Gastrocnemius medialis (tissue), 4 donors: ENCODE results near the gene RNF214. TPM values are rescaled to one million over a fixed set of nuclear protein-coding genes. Genes with fewer than 3 reads are reported as not detected.
A peak's percentile ranks its signal among the peaks of the same experiment; 100 is the strongest.

Experiments
- ATAC-seq, 2 donors: fragments of 150-250 bp; one replicate each; pipeline ENCODE4 v1.9.1; 2016
- DNase-seq, 2 donors: peaks; one replicate each; pipeline ENCODE4 v3.0.0-alpha.2; 2019
- H3K27ac ChIP-seq, 4 donors: fragments of 200-600 bp; sonication (generic); 1 replicate in 1 of 4; 2 replicates in 3 of 4; pipeline ENCODE4 v1.5.1; 2016 to 2018; ENCODE audit warnings: mild to moderate bottlenecking in 2 of 4, moderate library complexity in 1 of 4
- H3K27me3 ChIP-seq, 3 donors: fragments of 200-600 bp; sonication (generic) in 2 of 3; 1 replicate in 1 of 3; 2 replicates in 2 of 3; pipeline versions ENCODE4 v1.5.1 to v1.6.0; 2016 to 2019; ENCODE audit warnings: mild to moderate bottlenecking in 1 of 3, moderate library complexity in 1 of 3
- H3K36me3 ChIP-seq, 2 donors: fragments of 200-600 bp; sonication (generic) in 1 of 2; one replicate each; pipeline ENCODE4 v1.5.1; 2017 to 2018
- H3K4me1 ChIP-seq, 2 donors: fragments of 200-600 bp; sonication (generic) in 1 of 2; one replicate each; pipeline ENCODE4 v1.5.1; 2016 to 2017; ENCODE audit warnings: mild to moderate bottlenecking in 2 of 2
- H3K4me3 ChIP-seq, 4 donors: fragments of 200-600 bp; sonication (generic) in 3 of 4; 1 replicate in 1 of 4; 2 replicates in 3 of 4; pipeline ENCODE4 v1.5.1; 2016 to 2019; ENCODE audit warnings: mild to moderate bottlenecking in 2 of 4
- H3K9me3 ChIP-seq, 3 donors: fragments of 200-600 bp; sonication (generic) in 2 of 3; 1 replicate in 1 of 3; 2 replicates in 2 of 3; pipeline ENCODE4 v1.5.1; 2016 to 2019
- CTCF ChIP-seq, 5 experiments: fragments of 450-650 bp in 3 of 5; fragments of 200-600 bp in 2 of 5; sonication (generic) in 2 of 5; IDR thresholded peaks in 4 of 5; conservative IDR thresholded peaks in 1 of 5; 1 replicate in 4 of 5; 2 replicates in 1 of 5; pipeline ENCODE4 v1.5.1; 2016 to 2019; ENCODE audit warnings: antibody characterized with exemption in 5 of 5, mild to moderate bottlenecking in 3 of 5, moderate library complexity in 3 of 5
- POLR2A ChIP-seq, 2 donors: fragments of 450-650 bp; IDR thresholded peaks; one replicate each; pipeline ENCODE4 v1.6.1; 2017; ENCODE audit warnings: antibody characterized with exemption in 2 of 2, mild to moderate bottlenecking in 2 of 2, moderate library complexity in 2 of 2
- in situ Hi-C, 4 donors: fragments of 200-750 bp; cut with MboI; loops; one replicate each; pipeline versions ENCODE4 v1.15.0 to v1.8.0; 2017; ENCODE audit warnings: low sequenced_read_pairs in 4 of 4
- intact Hi-C: fragments of 100-400 bp; cut with DNase I; formaldehyde crosslinking; loops from one replicate; pipeline ENCODE4 v1.15.1; 2023; ENCODE audit warnings: low total_unique reads
- total RNA-seq, 4 donors: library from RNA; depleted of rRNA; stranded (reverse); fragments of >200 nt; gene quantifications; one replicate each; pipeline versions ENCODE4 v1.1.0 to v1.2.3, GENCODE V29; 2016

Gene RNF214
- total RNA-seq, 4 donors from 2014 or later, result 17.1 to 22.7 (median 19.9) TPM

GRCh38 chr11:117218133-117218915 lies 14.1 kb upstream of the RNF214 start:
- in situ Hi-C loops (no loop called here), intact Hi-C loops (no loop called here)
- Histone ChIP-seq H3K4me3 (peak overlapping the region in 2 of 4 donors; percentile 12 to 16), H3K9me3 (no peaks in the 10 kb centered on the region), H3K27ac (peak overlapping the region; percentile 80 to 87 (median 82)), H3K4me1 (peaks cover 45 to 46% of the 10 kb centered on the region in 2 donors), H3K27me3 (no peaks in the 10 kb centered on the region), H3K36me3 (peaks cover 4 to 55% of the 10 kb centered on the region in 2 donors)
- DNase-seq (peak in 1 of 2 donors; percentile 64), ATAC-seq (peak in 1 of 2 donors; percentile 5)
- TF ChIP-seq POLR2A (IDR thresholded peaks at IDR 0.05) (no peak), CTCF (IDR thresholded peaks at IDR 0.05 in 4 of 5, conservative IDR thresholded peaks at IDR 0.05 in 1 of 5) (no peak)

GRCh38 chr11:117219001-117219400 lies 13.5 kb upstream of the RNF214 start:
- DNase-seq, result no peak
- no peak for TF ChIP-seq POLR2A (IDR thresholded peaks at IDR 0.05)
- no peak for TF ChIP-seq CTCF (IDR thresholded peaks at IDR 0.05 in 4 of 5, conservative IDR thresholded peaks at IDR 0.05 in 1 of 5)
- ATAC-seq, result no peak
- H3K36me3 ChIP-seq, result peaks cover 4 to 56% of the 10 kb centered on the region in 2 donors
- in situ Hi-C loops, result no loop called here
- intact Hi-C loops, result no loop called here
- no peaks in the 10 kb centered on the region for H3K9me3 ChIP-seq
- H3K27ac ChIP-seq, result peak overlapping the region; percentile 80 to 87 (median 82)
- H3K4me3 ChIP-seq, result no peak overlapping the region
- H3K27me3 ChIP-seq, result no peaks in the 10 kb centered on the region
- peaks cover 45 to 46% of the 10 kb centered on the region in 2 donors for H3K4me1 ChIP-seq

- no peaks in the 10 kb centered on the region for H3K27me3 ChIP-seq
- peak overlapping the region; percentile 80 to 87 (median 82) for H3K27ac ChIP-seq
- H3K4me1 ChIP-seq, result peaks cover 45 to 46% of the 10 kb centered on the region in 2 donors
- intact Hi-C loops (no loop called here), in situ Hi-C loops (no loop called here)
- no peak for DNase-seq
- TF ChIP-seq POLR2A (IDR thresholded peaks at IDR 0.05) (no peak), CTCF (IDR thresholded peaks at IDR 0.05 in 4 of 5, conservative IDR thresholded peaks at IDR 0.05 in 1 of 5) (no peak)
- H3K4me3 ChIP-seq, result no peak overlapping the region
- no peaks in the 10 kb centered on the region for H3K9me3 ChIP-seq
- no peak for ATAC-seq
- peaks cover 4 to 56% of the 10 kb centered on the region in 2 donors for H3K36me3 ChIP-seq
Measured at GRCh38 chr11:117219455-117219854, 13.0 kb upstream of the RNF214 start.

- ATAC-seq (no peak), DNase-seq (no peak)
- intact Hi-C loops (no loop called here), in situ Hi-C loops (loop anchor here (10.0 kb wide), 4 partner anchors 105 to 435 kb away; partner anchors contain the start of gene ZPR1 (in 1 of the 4))
- Histone ChIP-seq H3K27ac (peak overlapping the region; percentile 80 to 87 (median 82)), H3K27me3 (no peaks in the 10 kb centered on the region), H3K36me3 (peaks cover 4 to 53% of the 10 kb centered on the region in 2 donors), H3K9me3 (no peaks in the 10 kb centered on the region), H3K4me1 (peaks cover 45 to 46% of the 10 kb centered on the region in 2 donors), H3K4me3 (no peak overlapping the region)
- TF ChIP-seq POLR2A (IDR thresholded peaks at IDR 0.05) (no peak), CTCF (IDR thresholded peaks at IDR 0.05 in 4 of 5, conservative IDR thresholded peaks at IDR 0.05 in 1 of 5) (no peak)
Measured at GRCh38 chr11:117219995-117220394, 12.5 kb upstream of the RNF214 start.
